ENCODE results near the gene MED26.
"Not testable (repeated sequence)": the region's sequence is repeated elsewhere in the genome, so short reads cannot be mapped to it uniquely, and the experiment has no call there.

Gene MED26, protein sequence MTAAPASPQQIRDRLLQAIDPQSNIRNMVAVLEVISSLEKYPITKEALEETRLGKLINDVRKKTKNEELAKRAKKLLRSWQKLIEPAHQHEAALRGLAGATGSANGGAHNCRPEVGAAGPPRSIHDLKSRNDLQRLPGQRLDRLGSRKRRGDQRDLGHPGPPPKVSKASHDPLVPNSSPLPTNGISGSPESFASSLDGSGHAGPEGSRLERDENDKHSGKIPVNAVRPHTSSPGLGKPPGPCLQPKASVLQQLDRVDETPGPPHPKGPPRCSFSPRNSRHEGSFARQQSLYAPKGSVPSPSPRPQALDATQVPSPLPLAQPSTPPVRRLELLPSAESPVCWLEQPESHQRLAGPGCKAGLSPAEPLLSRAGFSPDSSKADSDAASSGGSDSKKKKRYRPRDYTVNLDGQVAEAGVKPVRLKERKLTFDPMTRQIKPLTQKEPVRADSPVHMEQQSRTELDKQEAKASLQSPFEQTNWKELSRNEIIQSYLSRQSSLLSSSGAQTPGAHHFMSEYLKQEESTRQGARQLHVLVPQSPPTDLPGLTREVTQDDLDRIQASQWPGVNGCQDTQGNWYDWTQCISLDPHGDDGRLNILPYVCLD

DNA sequence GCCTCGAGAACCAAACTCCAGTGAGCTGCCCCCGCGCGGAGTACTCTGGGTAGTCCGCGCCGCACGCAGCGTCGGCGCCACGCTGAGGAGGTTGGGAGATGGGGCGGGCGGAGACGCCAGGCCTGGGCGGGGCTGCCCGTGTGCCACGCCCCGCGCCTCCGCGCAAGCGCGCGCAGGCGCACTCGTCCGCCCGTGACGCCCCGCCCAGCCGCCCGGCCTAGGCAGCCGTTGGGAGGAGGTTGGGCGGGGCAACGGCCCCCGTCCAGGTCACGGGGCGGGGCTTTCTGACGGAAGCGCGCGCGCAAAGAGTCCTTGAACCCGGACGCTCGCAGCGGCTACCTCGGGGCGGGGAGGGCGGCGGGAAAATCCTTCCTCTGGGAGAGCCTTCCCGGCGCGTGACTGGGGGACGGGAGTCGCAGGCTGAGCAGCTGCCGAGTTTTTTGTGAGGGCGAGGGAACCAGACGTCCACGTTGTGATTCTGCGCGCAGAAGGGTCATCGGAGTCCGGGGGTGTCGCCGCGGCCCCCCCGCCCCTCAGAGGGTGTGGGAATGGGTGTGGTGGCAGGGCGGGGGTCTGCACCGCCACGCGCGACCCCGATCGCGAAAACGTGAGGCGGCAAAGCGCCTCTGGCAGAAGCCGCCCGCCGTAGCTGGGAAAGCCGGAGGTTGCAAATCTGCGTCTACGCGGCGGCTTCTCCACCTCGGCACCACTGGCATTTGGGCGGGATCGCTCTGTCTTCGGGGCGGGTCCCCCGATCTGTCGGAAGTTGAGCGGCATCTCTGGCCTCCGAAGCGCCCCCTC is at the start of gene MED26:
TSS of gene MED26 (minus strand) at position 22 of the 801 bp plus-strand sequence. CDS start 261 bp downstream, outside the sequence.
- DNase-seq = peak; percentile 96

GRCh38 chr19:16677055-16677454 is 49.1 kb upstream of the MED26 start:
- DNase-seq = no peak

DNA sequence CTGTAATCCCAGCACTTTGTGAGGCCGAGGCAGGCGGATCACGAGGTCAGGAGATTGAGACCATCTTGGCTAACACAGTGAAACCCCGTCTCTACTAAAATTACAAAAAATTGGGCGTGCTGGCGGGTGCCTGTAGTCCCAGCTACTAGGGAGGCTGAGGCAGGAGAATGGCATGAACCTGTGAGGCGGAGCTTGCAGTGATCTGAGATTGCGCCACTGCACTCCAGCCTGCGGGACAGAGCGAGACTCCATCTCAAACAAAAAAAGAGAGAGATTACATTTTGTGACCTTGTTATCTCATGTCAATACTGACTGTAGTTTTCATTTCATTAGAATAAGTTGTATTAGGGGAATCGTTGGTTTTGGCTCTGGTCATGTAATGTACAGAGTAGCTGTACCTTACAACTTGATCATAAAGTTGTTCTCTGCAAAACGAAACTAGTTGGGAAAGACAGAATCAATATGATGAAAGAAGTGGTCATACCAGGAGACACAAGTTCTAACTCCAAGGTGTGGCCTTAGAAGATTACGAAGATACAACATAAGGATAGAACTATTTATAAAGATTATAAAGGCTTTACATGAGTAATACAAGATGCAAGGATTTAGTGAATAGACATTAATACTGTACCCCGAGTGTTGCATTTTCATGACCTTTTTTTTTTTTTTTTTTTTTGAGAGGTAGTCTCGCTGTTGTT is 48.2 kb upstream of the MED26 start:
- DNase-seq = no peak

GRCh38 chr19:16673839-16674238 is 45.8 kb upstream of the MED26 start:
- DNase-seq = not testable (repeated sequence)

GRCh38 chr19:16673231-16673630 is 45.2 kb upstream of the MED26 start:
- DNase-seq = no peak

DNA sequence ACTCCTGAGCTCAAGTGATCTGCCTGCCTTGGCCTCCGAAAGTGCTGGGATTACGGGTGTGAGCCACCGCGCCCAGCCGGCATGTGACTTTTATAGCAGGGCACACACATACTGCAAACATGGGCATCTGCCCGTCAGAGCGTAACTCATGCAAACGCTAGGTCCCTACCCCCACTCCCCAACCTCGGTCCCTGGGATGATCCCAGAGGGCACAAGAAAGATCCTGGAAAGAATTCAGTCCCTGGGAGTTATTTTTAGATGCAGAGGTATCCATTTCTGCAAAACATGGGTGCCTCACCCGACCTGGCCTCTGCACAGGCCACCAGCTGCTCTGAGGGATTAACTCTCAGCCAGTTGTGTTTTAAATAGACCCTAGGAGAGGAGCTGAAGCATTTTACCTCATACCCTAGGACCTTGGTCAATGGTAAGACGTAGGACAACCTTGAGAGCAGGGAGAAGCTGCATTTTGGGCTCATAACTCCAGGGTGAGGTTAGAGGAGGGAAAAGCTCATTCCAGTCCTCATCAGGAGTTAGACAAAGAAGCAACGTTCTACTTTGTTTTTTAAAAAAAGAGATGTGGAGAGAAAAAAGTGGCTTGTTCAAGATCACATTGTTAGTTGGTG is 43.8 kb upstream of the MED26 start:
- DNase-seq = no peak

DNA sequence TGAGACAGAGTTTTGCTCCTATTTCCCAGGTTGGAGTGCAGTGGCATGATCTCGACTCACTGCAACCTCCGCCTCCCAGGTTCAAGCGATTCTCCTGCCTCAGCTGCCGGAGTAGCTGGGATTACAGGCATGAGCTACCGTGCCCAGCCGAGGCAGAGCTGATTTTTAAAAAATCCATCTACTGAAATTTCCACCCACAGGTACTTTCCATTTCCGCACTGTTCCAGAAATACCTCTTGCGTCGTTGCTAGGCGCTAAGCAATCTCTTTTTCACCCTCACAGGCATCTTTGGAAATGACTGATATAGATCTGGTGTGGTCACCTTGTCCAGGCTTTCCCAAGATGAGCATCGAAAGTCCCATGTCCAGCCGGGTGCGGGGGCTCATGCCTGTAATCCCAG is 42.3 kb upstream of the MED26 start:
- no peak for DNase-seq

DNA sequence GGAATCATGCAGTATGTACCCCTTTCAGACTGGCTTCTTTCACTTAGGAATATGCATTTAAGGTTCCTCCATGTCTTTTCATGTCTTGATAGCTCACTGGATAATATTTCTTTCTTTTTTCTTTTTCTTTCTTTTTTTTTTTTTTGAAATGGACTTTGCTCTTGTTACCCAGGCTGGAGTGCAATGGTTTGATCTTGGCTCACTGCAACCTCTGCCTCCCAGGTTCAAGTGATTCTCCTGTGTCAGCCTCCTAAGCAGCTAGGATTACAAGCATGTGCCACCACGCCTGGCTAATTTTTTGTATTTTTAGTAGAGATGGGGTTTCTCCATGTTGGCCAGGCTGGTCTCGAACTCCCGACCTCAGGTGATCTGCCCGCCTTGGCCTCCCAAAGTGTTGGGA is 40.7 kb upstream of the MED26 start:
- DNase-seq = not testable (repeated sequence)

DNA sequence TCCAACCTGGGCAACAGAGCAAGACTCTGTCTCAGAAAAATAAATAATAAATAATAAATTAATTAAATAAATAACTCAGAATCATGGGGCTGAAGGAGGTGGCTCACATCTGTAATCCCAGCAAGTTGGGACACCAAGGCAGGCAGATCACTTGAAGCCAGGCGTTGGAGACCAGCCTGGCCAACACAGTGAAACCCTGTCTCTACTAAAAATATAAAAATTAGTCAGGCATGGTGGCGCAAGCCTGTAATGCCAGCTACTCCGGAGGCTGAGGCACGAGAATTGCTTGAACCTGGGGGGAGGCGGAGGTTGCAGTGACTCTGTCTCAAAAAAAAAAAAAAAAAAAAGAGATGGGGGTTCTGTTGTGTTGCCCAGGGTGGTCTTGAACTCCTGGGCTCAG is 40.2 kb upstream of the MED26 start:
- no peak for DNase-seq

DNA sequence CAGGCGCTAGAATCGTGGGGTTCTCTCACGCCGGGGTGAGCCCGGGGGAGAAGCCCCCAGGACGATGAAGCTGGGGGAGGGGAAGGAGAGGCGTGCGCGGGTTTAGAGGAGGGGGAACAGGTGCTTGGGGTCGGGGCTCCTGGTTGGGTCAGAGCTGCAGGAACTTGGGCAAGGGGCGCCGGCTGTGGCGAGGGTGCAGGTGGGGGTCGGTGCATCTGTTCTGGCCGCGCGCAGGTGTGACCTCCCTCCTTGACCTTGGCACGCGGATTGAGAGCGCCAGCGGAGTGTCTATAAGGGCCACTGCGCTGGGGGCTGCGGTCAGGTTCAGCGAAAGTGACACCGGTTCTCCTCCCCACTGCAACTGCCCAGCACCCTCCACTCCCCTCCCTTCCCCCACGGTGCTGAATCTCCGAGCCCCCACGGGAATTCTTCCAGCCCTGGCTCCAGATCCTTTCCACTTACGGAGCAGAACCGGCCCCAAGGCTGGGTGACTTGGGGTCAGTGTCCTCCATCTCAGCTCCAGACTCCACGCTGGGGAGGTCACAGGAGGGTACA is 33.6 kb upstream of the MED26 start:
- peak; percentile 56 for DNase-seq

- DNase-seq = peak; percentile 70
Observed at GRCh38 chr19:16660763-16661479, 32.9 kb upstream of the MED26 start, which contains the start of gene TMEM38A. Gene TMEM38A (plus strand): TSS chr19:16661139. CDS start chr19:16661218, 79 bp downstream.

GRCh38 chr19:16659832-16660708 is 32.1 kb upstream of the MED26 start, which contains the start of gene SMIM7:
Gene SMIM7 (minus strand): TSS chr19:16660144. CDS start chr19:16660110, 34 bp downstream.
- peak; percentile 99 for DNase-seq

DNA sequence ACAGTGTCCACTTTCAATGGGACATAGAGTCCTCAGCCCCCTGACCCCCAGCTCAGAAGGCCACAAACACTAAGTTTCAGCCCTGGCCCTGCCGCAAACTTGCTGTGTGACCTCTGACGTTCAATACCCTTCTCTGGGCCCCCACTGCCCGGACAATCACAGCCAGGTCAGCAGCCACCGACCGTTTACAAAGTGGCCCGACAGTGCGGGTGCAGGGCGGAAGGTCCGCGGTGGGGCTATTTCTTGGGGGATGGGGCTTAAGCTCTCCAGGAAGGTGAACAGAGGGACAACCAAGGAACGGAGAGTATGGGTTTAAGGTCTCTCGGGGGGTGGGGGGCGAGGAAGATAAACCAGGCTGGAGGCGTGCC is 31.4 kb upstream of the MED26 start:
- DNase-seq = no peak

DNA sequence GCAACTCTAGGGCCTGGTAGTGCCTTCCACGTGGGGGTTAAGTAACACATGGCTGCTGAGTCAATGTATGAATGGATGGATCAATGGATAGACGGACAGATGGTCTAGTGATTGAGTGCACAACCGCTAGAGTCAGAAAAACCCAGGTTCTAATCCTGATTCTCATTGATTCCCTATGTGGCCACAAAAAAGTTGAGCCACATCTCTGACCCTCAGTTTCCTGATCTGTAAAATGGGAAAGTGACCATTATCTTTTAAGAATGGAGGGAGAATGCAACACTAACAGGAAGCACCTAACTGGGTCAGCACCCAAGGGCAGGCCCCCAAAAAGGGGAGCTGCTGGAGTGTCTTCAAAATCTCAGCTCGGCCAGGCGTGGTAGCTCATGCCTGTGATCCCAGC is 29.4 kb upstream of the MED26 start:
- no peak for DNase-seq

GRCh38 chr19:16655727-16656126 is 27.7 kb upstream of the MED26 start:
- DNase-seq = no peak

- DNase-seq = no peak
Observed at GRCh38 chr19:16654627-16655026, 26.6 kb upstream of the MED26 start.

DNA sequence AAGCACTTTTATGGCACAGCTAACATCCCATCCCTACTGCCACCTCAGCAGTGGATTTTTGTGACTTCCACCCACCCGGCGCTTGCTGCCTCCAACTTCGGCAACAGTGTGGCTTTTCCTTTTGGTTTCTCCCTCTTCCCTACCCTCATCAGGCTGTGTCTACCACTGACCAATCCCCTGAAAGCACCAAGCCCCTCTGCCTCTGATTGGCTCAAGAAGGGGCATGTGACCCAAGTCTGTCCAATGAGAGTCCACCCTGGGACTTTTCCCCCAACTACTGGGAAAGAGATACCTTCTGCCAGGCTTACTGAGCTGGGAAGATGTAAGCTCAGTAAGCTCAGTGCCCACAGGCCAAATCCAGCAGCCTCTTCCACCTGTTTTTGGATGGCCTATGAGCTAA is 26.1 kb upstream of the MED26 start:
- DNase-seq = no peak

DNA sequence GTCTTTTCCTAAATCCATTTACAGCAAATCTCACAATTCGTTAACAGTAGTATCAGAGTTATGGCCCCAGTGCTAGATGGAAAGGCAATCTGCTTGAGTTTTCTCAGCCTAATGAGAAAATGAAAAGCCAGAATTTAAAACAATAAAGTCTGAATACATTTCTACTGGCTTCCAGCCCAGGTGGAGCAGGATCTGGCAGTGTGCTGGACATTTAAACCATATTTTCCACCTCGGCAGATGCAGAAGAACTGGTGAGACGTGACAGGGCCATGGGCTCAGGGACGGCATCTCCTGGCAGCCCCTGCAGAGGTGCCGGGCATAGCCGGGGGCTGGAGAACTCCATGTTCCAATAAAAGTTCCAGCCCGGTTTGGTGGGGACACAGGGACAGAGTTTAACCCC is 24.9 kb upstream of the MED26 start:
- DNase-seq = no peak

- DNase-seq = not testable (repeated sequence)
Observed at GRCh38 chr19:16651421-16652188, 23.6 kb upstream of the MED26 start.
